ENCODE results near the gene HECA. TPM values are rescaled to one million over a fixed set of nuclear protein-coding genes. Genes with fewer than 3 reads are reported as not detected.
"Not testable (repeated sequence)": the region's sequence is repeated elsewhere in the genome, so short reads cannot be mapped to it uniquely, and the experiment has no call there.

Gene HECA
- total RNA-seq, 1 donor = 29.9 TPM

GRCh38 chr6:139219271-139219729, 84.4 kb downstream of the HECA start:
- DNase-seq (ENCODE audit: low read depth) = peak; percentile 95
- peak; percentile 95 for TF ChIP-seq CTCF (IDR thresholded peaks at IDR 0.05; ENCODE audit: insufficient read depth, low read length)
- no peak overlapping the region for H3K4me3 ChIP-seq (ENCODE audit: low read depth, low read length)

GRCh38 chr6:139219746-139220145, 84.9 kb downstream of the HECA start:
- no peak overlapping the region for H3K4me3 ChIP-seq (ENCODE audit: low read depth, low read length)
- no peak for DNase-seq (ENCODE audit: low read depth)
- no peak for TF ChIP-seq CTCF (IDR thresholded peaks at IDR 0.05; ENCODE audit: insufficient read depth, low read length)

- not testable (repeated sequence) for H3K4me3 ChIP-seq (ENCODE audit: low read depth, low read length); DNase-seq (ENCODE audit: low read depth)
Measured at GRCh38 chr6:139228387-139228786, 93.5 kb downstream of the HECA start.

Other genes with a start within 250 kb of the HECA start
- gene REPS1, start 146.8 kb upstream of the HECA start, total RNA-seq (ENCODE audit: low replicate concordance) = 34.9 and 42.6 TPM in 2 replicates
- gene ABRACL, start 106.3 kb upstream of the HECA start, total RNA-seq (ENCODE audit: low replicate concordance) = 15.8 and 32.2 TPM in 2 replicates
- gene TXLNB, start 156.9 kb downstream of the HECA start, total RNA-seq (ENCODE audit: low replicate concordance) = 0.33 and 0.36 TPM in 2 replicates
- 44.6 and 126 TPM in 2 replicates for gene CITED2, start 239.6 kb downstream of the HECA start, total RNA-seq (ENCODE audit: low replicate concordance)